Progenitor cell of endocrine pancreas (in vitro differentiated cells): ENCODE results near the gene CHD9NB. TPM values are rescaled to one million over a fixed set of nuclear protein-coding genes. Genes with fewer than 3 reads are reported as not detected.

Experiments used
- DNase-seq: peaks from one replicate; pipeline ENCODE4 v3.0.0; 2021; ENCODE audit warnings: low spot score; ENCODE audit not compliant: unreplicated experiment
- H3K27ac Mint-ChIP-seq: 2 replicates; pipeline ENCODE4 v1.8.0; 2021; ENCODE audit warnings: mild to moderate bottlenecking, moderate library complexity, mixed read lengths
- H3K27me3 Mint-ChIP-seq: 2 replicates; pipeline ENCODE4 v1.8.0; 2021; ENCODE audit warnings: mixed read lengths
- H3K36me3 Mint-ChIP-seq: 2 replicates; pipeline ENCODE4 v1.8.0; 2022; ENCODE audit warnings: mixed read lengths; ENCODE audit not compliant: insufficient read depth
- H3K4me1 Mint-ChIP-seq: 2 replicates; pipeline ENCODE4 v1.8.0; 2021; ENCODE audit warnings: low read depth, mixed read lengths
- H3K4me3 Mint-ChIP-seq: 2 replicates; pipeline ENCODE4 v1.8.0; 2021; ENCODE audit warnings: low read depth, mild to moderate bottlenecking, moderate library complexity, mixed read lengths
- H3K9me3 Mint-ChIP-seq: 2 replicates; pipeline ENCODE4 v1.8.0; 2021; ENCODE audit warnings: low read depth, mixed read lengths
- CTCF ChIP-seq: fragments of 200-600 bp; sonication (generic); IDR thresholded peaks from one replicate; pipeline ENCODE4 v1.5.0; 2021; ENCODE audit warnings: antibody characterized with exemption, mild to moderate bottlenecking; ENCODE audit not compliant: unreplicated experiment
- total RNA-seq: library from RNA; stranded (reverse); gene quantifications from 2 replicates; pipeline ENCODE4 v1.2.1, GENCODE V29; 2021

Gene CHD9NB
- total RNA-seq, 1 donor from 2014 or later = 1.1 TPM

GRCh38 chr16:52994942-52995341 is 57.8 kb downstream of the CHD9NB start:
- H3K4me3 Mint-ChIP-seq = no peak overlapping the region
- H3K27me3 Mint-ChIP-seq = no peaks in the 10 kb centered on the region
- TF ChIP-seq CTCF = no peak
- H3K27ac Mint-ChIP-seq = no peak overlapping the region
- H3K36me3 Mint-ChIP-seq = no peaks in the 10 kb centered on the region
- no peak for DNase-seq
- no peaks in the 10 kb centered on the region for H3K4me1 Mint-ChIP-seq
- no peaks in the 10 kb centered on the region for H3K9me3 Mint-ChIP-seq

GRCh38 chr16:52993179-52993578 is 59.5 kb downstream of the CHD9NB start:
- Mint-ChIP-seq H3K27ac (no peak overlapping the region), H3K36me3 (no peaks in the 10 kb centered on the region), H3K4me3 (no peak overlapping the region), H3K9me3 (no peaks in the 10 kb centered on the region), H3K4me1 (no peaks in the 10 kb centered on the region), H3K27me3 (no peaks in the 10 kb centered on the region)
- DNase-seq = no peak
- TF ChIP-seq CTCF = no peak

- Mint-ChIP-seq H3K27ac (no peak overlapping the region), H3K27me3 (no peaks in the 10 kb centered on the region), H3K4me3 (no peak overlapping the region), H3K36me3 (no peaks in the 10 kb centered on the region), H3K4me1 (no peaks in the 10 kb centered on the region), H3K9me3 (no peaks in the 10 kb centered on the region)
- no peak for TF ChIP-seq CTCF
- no peak for DNase-seq
Observed at GRCh38 chr16:52991572-52991971, 61.1 kb downstream of the CHD9NB start.

Other genes starting within 250 kb of the CHD9NB start
- gene CHD9, start 2.1 kb upstream of the CHD9NB start, total RNA-seq = 67.7 TPM in 2 replicates